Lung (tissue), 12 donors: ENCODE data around the gene SRXN1. TPM values are rescaled to one million over a fixed set of nuclear protein-coding genes. Genes with fewer than 3 reads are reported as not detected.
A peak's percentile ranks its signal among the peaks of the same experiment; 100 is the strongest.

ENCODE experiments used
- ATAC-seq: fragments of 200-7000 bp; cut with Tn5 transposase; one replicate; pipeline ENCODE4 v1.9.1; 2020; ENCODE audit warnings: moderate number of reproducible peaks; ENCODE audit not compliant: insufficient read depth, low FRiP score
- DNase-seq, 3 donors: peaks; one replicate each; pipeline ENCODE4 v3.0.0-alpha.2; 2013 to 2017
- H3K27ac ChIP-seq, 2 donors: one replicate each; pipeline ENCODE4 v1.5.1; 2013; ENCODE audit warnings: mild to moderate bottlenecking in 2 of 2, moderate library complexity in 2 of 2, control low read depth in 1 of 2, inconsistent platforms in 1 of 2, low read depth in 1 of 2, low read length in 1 of 2
- H3K27me3 ChIP-seq, 3 donors: one replicate each; pipeline ENCODE4 v1.5.1; 2013; ENCODE audit warnings: low read length in 2 of 3; ENCODE audit not compliant: control insufficient read depth in 3 of 3, insufficient read depth in 3 of 3
- H3K36me3 ChIP-seq, 4 donors: one replicate each; pipeline ENCODE4 v1.5.1; 2013; ENCODE audit warnings: low read length in 4 of 4, mild to moderate bottlenecking in 1 of 4, moderate library complexity in 1 of 4; ENCODE audit not compliant: control insufficient read depth in 4 of 4, insufficient read depth in 4 of 4
- H3K4me1 ChIP-seq, 5 donors: one replicate each; pipeline ENCODE4 v1.5.1; 2013; ENCODE audit warnings: low read length in 5 of 5, mild to moderate bottlenecking in 2 of 5, moderate library complexity in 1 of 5; ENCODE audit not compliant: control insufficient read depth in 5 of 5, insufficient read depth in 5 of 5
- H3K4me3 ChIP-seq: one replicate; pipeline ENCODE4 v1.5.1; 2013; ENCODE audit warnings: mild to moderate bottlenecking, control low read depth, moderate library complexity
- H3K9ac ChIP-seq, 2 donors: one replicate each; pipeline ENCODE4 v1.5.1; 2013; ENCODE audit warnings: low read length in 2 of 2, control low read depth in 1 of 2; ENCODE audit not compliant: insufficient read depth in 1 of 2
- H3K9me3 ChIP-seq, 4 donors: one replicate each; pipeline ENCODE4 v1.5.1; 2013; ENCODE audit warnings: low read length in 3 of 4, mild to moderate bottlenecking in 1 of 4, moderate library complexity in 1 of 4; ENCODE audit not compliant: control insufficient read depth in 4 of 4, insufficient read depth in 3 of 4
- CTCF ChIP-seq: IDR thresholded peaks from 2 replicates; pipeline ENCODE4 v1.5.1; 2012; ENCODE audit warnings: mild to moderate bottlenecking; ENCODE audit errors: control extremely low read depth, extremely low read depth
- WGBS, 2 donors: extraction: QIAGEN DNeasy Blood & Tissue Kit; methylation state at CpG; one replicate each; pipeline ENCODE4 v1.1.7; 2013; 5-methylcytosine and 5-hydroxymethylcytosine counted together
- polyA plus RNA-seq, 2 donors: library from polyadenylated mRNA; stranded (reverse); fragments of 200-250 nt; gene quantifications; one replicate each; pipeline ENCODE4 v1.2.1, GENCODE V29; 2013
- total RNA-seq, 2 donors: library from RNA; depleted of rRNA in 1 of 2; stranded (reverse); fragments of >200 nt in 1 of 2; gene quantifications; one replicate each; pipeline ENCODE4 v1.2.1, GENCODE V29; 2014 to 2021
- donor health status: control.
- donor health status: control.
- donor health status: Bipolar disorder and iron deficiency.
- donor health status: healthy.
- donor health status: DM: yes; HTN: yes; CAD: no.

SRXN1 gene
- total and polyA plus RNA-seq, 4 donors = 6.1 to 47.4 (median 25.3) TPM

GRCh38 chr20:669573-669972 lies 16.6 kb upstream of the SRXN1 start:
- no peak overlapping the region for H3K4me3 ChIP-seq
- peaks cover 0 to 3% (median 0%) of the 10 kb centered on the region in 4 donors for H3K9me3 ChIP-seq
- TF ChIP-seq CTCF = no peak
- H3K27ac ChIP-seq = no peak overlapping the region
- ATAC-seq (no peak), DNase-seq (no peak)
- H3K9ac ChIP-seq = no peak overlapping the region
- H3K27me3 ChIP-seq = peaks cover 0 to 51% (median 37%) of the 10 kb centered on the region in 3 donors
- H3K36me3 ChIP-seq = no peaks in the 10 kb centered on the region
- 83 to 90% methylated on average over 7 of the region's 7 CpGs for WGBS, 2 donors
- H3K4me1 ChIP-seq = peaks cover 0 to 13% (median 0%) of the 10 kb centered on the region in 5 donors

GRCh38 chr20:668638-669037 lies 15.6 kb upstream of the SRXN1 start:
- no peak for DNase-seq
- no peak overlapping the region for H3K27ac ChIP-seq
- H3K9ac ChIP-seq = no peak overlapping the region
- WGBS, 2 donors = 77% methylated on average over 3 of the region's 3 CpGs
- no peak overlapping the region for H3K4me3 ChIP-seq
- no peak for ATAC-seq
- H3K4me1 ChIP-seq = peaks cover 0 to 13% (median 0%) of the 10 kb centered on the region in 5 donors
- peaks cover 0 to 50% (median 38%) of the 10 kb centered on the region in 3 donors for H3K27me3 ChIP-seq
- H3K9me3 ChIP-seq = peaks cover 0 to 3% (median 0%) of the 10 kb centered on the region in 4 donors
- TF ChIP-seq CTCF = no peak
- no peaks in the 10 kb centered on the region for H3K36me3 ChIP-seq

- H3K27me3 ChIP-seq = peaks cover 5 to 51% (median 35%) of the 10 kb centered on the region in 3 donors
- no peak for ATAC-seq
- H3K36me3 ChIP-seq = no peaks in the 10 kb centered on the region
- H3K9me3 ChIP-seq = no peaks in the 10 kb centered on the region
- H3K27ac ChIP-seq = no peak overlapping the region
- no peak overlapping the region for H3K9ac ChIP-seq
- TF ChIP-seq CTCF = no peak
- no peak for DNase-seq
- H3K4me1 ChIP-seq = peaks cover 0 to 13% (median 0%) of the 10 kb centered on the region in 5 donors
- H3K4me3 ChIP-seq = no peak overlapping the region
Observed at GRCh38 chr20:668050-668449, 15.1 kb upstream of the SRXN1 start.

- peak in 1 of 3 donors; percentile 16 for DNase-seq
- WGBS, 2 donors = 28 to 37% methylated on average over 9 of the region's 9 CpGs
- Histone ChIP-seq H3K36me3 (no peaks in the 10 kb centered on the region), H3K9ac (no peak overlapping the region), H3K4me1 (peaks cover 0 to 13% (median 0%) of the 10 kb centered on the region in 5 donors), H3K27ac (no peak overlapping the region), H3K4me3 (no peak overlapping the region), H3K9me3 (no peaks in the 10 kb centered on the region), H3K27me3 (peaks cover 7 to 53% (median 40%) of the 10 kb centered on the region in 3 donors)
- no peak for ATAC-seq
- TF ChIP-seq CTCF = peak; percentile 62
Observed at GRCh38 chr20:667351-668034, 14.5 kb upstream of the SRXN1 start.
